Erythroblast (primary cell): ENCODE data around the gene ITK.

Source experiments
- GATA1 ChIP-seq: IDR thresholded peaks from 2 replicates; pipeline ENCODE4 v1.6.1; 2011; ENCODE audit warnings: low read depth, mild to moderate bottlenecking, control low read depth, low read length, moderate library complexity
- POLR2A ChIP-seq: IDR thresholded peaks from 2 replicates; pipeline ENCODE4 v1.6.1; 2011; ENCODE audit warnings: mild to moderate bottlenecking, low read length

- TF ChIP-seq POLR2A (no peak), GATA1 (no peak)
Measured at GRCh38 chr5:157273131-157273556, 92.5 kb downstream of the ITK start.
